ENCODE data around the gene KIAA0930.

Gene KIAA0930

GRCh38 chr22:45210174-45210573 is 30.5 kb downstream of the KIAA0930 start:
- TF ChIP-seq YY1 (IDR thresholded peaks at IDR 0.05; ENCODE audit: low read depth) (no peak), MAX (IDR thresholded peaks at IDR 0.05) (no peak), ZBTB7A (IDR thresholded peaks at IDR 0.05; ENCODE audit: low read depth) (no peak), REST (IDR thresholded peaks at IDR 0.05; ENCODE audit: low read depth) (no peak), RAD21 (IDR thresholded peaks at IDR 0.05; ENCODE audit: low read depth) (no peak), EGR1 (IDR thresholded peaks at IDR 0.05) (no peak), FOXM1 (IDR thresholded peaks at IDR 0.05; ENCODE audit: borderline replicate concordance, low read depth) (no peak), TAF1 (IDR thresholded peaks at IDR 0.05; ENCODE audit: low read depth) (no peak), TCF12 (IDR thresholded peaks at IDR 0.05; ENCODE audit: low read depth) (no peak), NFIC (IDR thresholded peaks at IDR 0.05) (no peak), CREB1 (IDR thresholded peaks at IDR 0.05; ENCODE audit: low read depth) (no peak), EP300 (IDR thresholded peaks at IDR 0.05; ENCODE audit: borderline replicate concordance) (no peak), TEAD4 (IDR thresholded peaks at IDR 0.05) (no peak), CEBPB (IDR thresholded peaks at IDR 0.05) (no peak), USF1 (IDR thresholded peaks at IDR 0.05) (no peak)

GRCh38 chr22:45208993-45209838 is 31.5 kb downstream of the KIAA0930 start:
- TF ChIP-seq EP300 (IDR thresholded peaks at IDR 0.05; ENCODE audit: borderline replicate concordance), result no peak
- no peak for TF ChIP-seq CREB1 (IDR thresholded peaks at IDR 0.05; ENCODE audit: low read depth)
- TF ChIP-seq REST (IDR thresholded peaks at IDR 0.05; ENCODE audit: low read depth), result no peak
- TF ChIP-seq NFIC (IDR thresholded peaks at IDR 0.05), result peak; percentile 53; the same call in 1 of the 2 replicates
- no peak for TF ChIP-seq USF1 (IDR thresholded peaks at IDR 0.05)
- TF ChIP-seq RAD21 (IDR thresholded peaks at IDR 0.05; ENCODE audit: low read depth), result peak; percentile 18; the same call in 1 of the 2 replicates
- TF ChIP-seq TCF12 (IDR thresholded peaks at IDR 0.05; ENCODE audit: low read depth), result no peak

GRCh38 chr22:45208696-45208992 is 32.0 kb downstream of the KIAA0930 start:
- no peak for TF ChIP-seq MAX (IDR thresholded peaks at IDR 0.05)
- no peak for TF ChIP-seq RAD21 (IDR thresholded peaks at IDR 0.05; ENCODE audit: low read depth)
- no peak for TF ChIP-seq TAF1 (IDR thresholded peaks at IDR 0.05; ENCODE audit: low read depth)
- no peak for TF ChIP-seq CREB1 (IDR thresholded peaks at IDR 0.05; ENCODE audit: low read depth)
- TF ChIP-seq ZBTB7A (IDR thresholded peaks at IDR 0.05; ENCODE audit: low read depth), result no peak
- no peak for TF ChIP-seq NFIC (IDR thresholded peaks at IDR 0.05)
- TF ChIP-seq REST (IDR thresholded peaks at IDR 0.05; ENCODE audit: low read depth), result no peak
- TF ChIP-seq FOXM1 (IDR thresholded peaks at IDR 0.05; ENCODE audit: borderline replicate concordance, low read depth), result no peak
- TF ChIP-seq YY1 (IDR thresholded peaks at IDR 0.05; ENCODE audit: low read depth), result no peak
- TF ChIP-seq TEAD4 (IDR thresholded peaks at IDR 0.05), result no peak
- no peak for TF ChIP-seq EGR1 (IDR thresholded peaks at IDR 0.05)
- TF ChIP-seq TCF12 (IDR thresholded peaks at IDR 0.05; ENCODE audit: low read depth), result no peak
- TF ChIP-seq EP300 (IDR thresholded peaks at IDR 0.05; ENCODE audit: borderline replicate concordance), result no peak
- no peak for TF ChIP-seq USF1 (IDR thresholded peaks at IDR 0.05)
- TF ChIP-seq CEBPB (IDR thresholded peaks at IDR 0.05), result no peak
